H1 (cell line): ENCODE measurements around the gene ITLN1. TPM values are rescaled to one million over a fixed set of nuclear protein-coding genes. Genes with fewer than 3 reads are reported as not detected.

Experiments
- CTCF ChIA-PET: fragments of 300-600 bp; sonication (Branson Sonifier 250); formaldehyde crosslinking; loops from one replicate; lab custom pipeline; 2021; ENCODE audit not compliant: partially characterized antibody; lab: Charles Lee
- POLR2A ChIA-PET: fragments of 300-600 bp; sonication (Branson Sonifier 250); formaldehyde crosslinking; loops from one replicate; lab custom pipeline; 2021; ENCODE audit warnings: inconsistent platforms; ENCODE audit not compliant: partially characterized antibody; lab: Charles Lee
- DNase-seq, 2 experiments: peaks; one replicate each; pipeline versions ENCODE4 v3.0.0 to v3.0.0-alpha.2; 2010 to 2022; ENCODE audit warnings: low spot score in 2 of 2, low read depth in 1 of 2, mixed read lengths in 1 of 2
- FAIRE-seq: peaks from 2 replicates; lab custom pipeline; 2011; peaks lifted over from hg19 to GRCh38; lab: Jason Lieb, UNC
- H2AFZ ChIP-seq: 2 replicates; pipeline ENCODE4 v1.8.1; 2012; ENCODE audit warnings: low read length, inconsistent platforms
- H2AK5ac ChIP-seq: 2 replicates; pipeline ENCODE4 v1.6.1; 2013; ENCODE audit warnings: low read depth, low read length
- H2BK120ac ChIP-seq: replicated peaks from 2 replicates; pipeline ENCODE3; 2013; ENCODE audit warnings: low read depth, low read length, inconsistent platforms
- H2BK12ac ChIP-seq: 2 replicates; pipeline ENCODE4 v1.6.1; 2013; ENCODE audit warnings: low read depth, low read length
- H2BK15ac ChIP-seq: 2 replicates; pipeline ENCODE4 v1.6.1; 2013; ENCODE audit warnings: low read length
- H2BK20ac ChIP-seq: 2 replicates; pipeline ENCODE4 v1.6.1; 2013; ENCODE audit warnings: low read length
- H2BK5ac ChIP-seq: 2 replicates; pipeline ENCODE4 v1.6.1; 2013; ENCODE audit warnings: low read depth, low read length
- H3K14ac ChIP-seq: 2 replicates; pipeline ENCODE4 v1.6.1; 2013; ENCODE audit warnings: inconsistent platforms; ENCODE audit not compliant: insufficient read length
- H3K18ac ChIP-seq: 2 replicates; pipeline ENCODE4 v1.6.1; 2013; ENCODE audit warnings: low read length; ENCODE audit errors: extremely low read depth
- H3K23ac ChIP-seq: 2 replicates; pipeline ENCODE4 v1.6.1; 2013; ENCODE audit warnings: inconsistent platforms; ENCODE audit not compliant: insufficient read length
- H3K23me2 ChIP-seq: 2 replicates; pipeline ENCODE4 v1.6.1; 2013; ENCODE audit warnings: low read depth, low read length
- H3K27ac ChIP-seq: 2 replicates; pipeline ENCODE4 v1.6.1; 2011; ENCODE audit warnings: low read depth, low read length, inconsistent platforms
- H3K27me3 ChIP-seq, 4 experiments: replicated peaks in 1 of 4; 1 replicate in 1 of 4; 2 replicates in 3 of 4; pipeline versions ENCODE4 v1.6.1 to v1.8.1; 2011 to 2013; ENCODE audit warnings: low read length in 3 of 4, mild to moderate bottlenecking in 3 of 4, inconsistent platforms in 2 of 4, mixed read lengths in 2 of 4, moderate library complexity in 1 of 4; ENCODE audit not compliant: control insufficient read depth in 3 of 4, insufficient read depth in 3 of 4; ENCODE audit errors: extremely low read depth in 1 of 4
- H3K36me3 ChIP-seq, 4 experiments: 2 replicates each; pipeline versions ENCODE4 v1.6.1 to v1.8.1; 2011 to 2013; ENCODE audit warnings: mild to moderate bottlenecking in 4 of 4, low read length in 3 of 4, moderate library complexity in 2 of 4, control low read depth in 1 of 4, inconsistent platforms in 1 of 4; ENCODE audit not compliant: insufficient read depth in 4 of 4, control insufficient read depth in 2 of 4
- H3K4ac ChIP-seq: replicated peaks from 2 replicates; pipeline ENCODE3; 2013; ENCODE audit warnings: low read length, low read depth, mixed read lengths, inconsistent platforms; ENCODE audit not compliant: insufficient read length
- H3K4me1 ChIP-seq, 4 experiments: replicated peaks in 1 of 4; 1 replicate in 1 of 4; 2 replicates in 3 of 4; pipeline versions ENCODE4 v1.6.1 to v1.8.1; 2011 to 2013; ENCODE audit warnings: low read length in 3 of 4, inconsistent platforms in 2 of 4, mixed read lengths in 1 of 4; ENCODE audit not compliant: insufficient read depth in 4 of 4, control insufficient read depth in 3 of 4
- H3K4me2 ChIP-seq, 2 experiments: 2 replicates each; pipeline versions ENCODE4 v1.6.1 to v1.8.1; 2011 to 2013; ENCODE audit warnings: low read depth in 2 of 2, low read length in 2 of 2, control low read depth in 1 of 2, inconsistent platforms in 1 of 2, mild to moderate bottlenecking in 1 of 2; ENCODE audit not compliant: insufficient read depth in 1 of 2
- H3K4me3 ChIP-seq, 4 experiments: fragments of 200-600, 300-600 bp in 1 of 4; sonication (generic), shearing (Covaris generic), sonication (Bioruptor Twin) in 1 of 4; 2 replicates each; pipeline versions ENCODE4 v1.5.1 to v1.8.1; 2011 to 2016; ENCODE audit warnings: low read length in 4 of 4, low read depth in 3 of 4, control low read depth in 2 of 4, inconsistent platforms in 2 of 4, mild to moderate bottlenecking in 2 of 4, mixed read lengths in 1 of 4, moderate library complexity in 1 of 4; ENCODE audit not compliant: insufficient read depth in 2 of 4; ENCODE audit errors: extremely low read depth in 1 of 4
- H3K56ac ChIP-seq: replicated peaks from 2 replicates; pipeline ENCODE3; 2013; ENCODE audit warnings: low read depth, mild to moderate bottlenecking, mixed read lengths, low read length, inconsistent platforms; ENCODE audit not compliant: insufficient read length
- H3K79me1 ChIP-seq: 2 replicates; pipeline ENCODE4 v1.6.1; 2013; ENCODE audit warnings: low read depth, low read length, control low read depth
- H3K79me2 ChIP-seq, 2 experiments: 2 replicates each; pipeline versions ENCODE4 v1.6.1 to v1.8.1; 2012 to 2013; ENCODE audit warnings: low read length in 2 of 2, mild to moderate bottlenecking in 2 of 2, inconsistent platforms in 1 of 2; ENCODE audit not compliant: insufficient read depth in 2 of 2, control insufficient read depth in 1 of 2
- H3K9ac ChIP-seq, 4 experiments: replicated peaks in 1 of 4; 1 replicate in 1 of 4; 2 replicates in 3 of 4; pipeline versions ENCODE4 v1.6.1 to v1.8.1; 2011 to 2013; ENCODE audit warnings: low read depth in 3 of 4, low read length in 3 of 4, control low read depth in 2 of 4, mild to moderate bottlenecking in 2 of 4, moderate library complexity in 2 of 4, inconsistent platforms in 1 of 4; ENCODE audit errors: extremely low read depth in 1 of 4
- H3K9me3 ChIP-seq, 2 experiments: 2 replicates each; pipeline versions ENCODE4 v1.6.1 to v1.8.1; 2012 to 2013; ENCODE audit warnings: mild to moderate bottlenecking in 2 of 2, moderate library complexity in 2 of 2, control low read depth in 1 of 2, inconsistent platforms in 1 of 2, low read depth in 1 of 2, low read length in 1 of 2, mixed read lengths in 1 of 2; ENCODE audit not compliant: insufficient read depth in 2 of 2
- H4K20me1 ChIP-seq, 2 experiments: replicated peaks in 1 of 2; 2 replicates each; pipeline versions ENCODE3 to v1.8.1; 2011 to 2013; ENCODE audit warnings: inconsistent platforms in 2 of 2, low read length in 2 of 2, mild to moderate bottlenecking in 1 of 2; ENCODE audit not compliant: insufficient read depth in 2 of 2, control insufficient read depth in 1 of 2
- H4K5ac ChIP-seq: 2 replicates; pipeline ENCODE4 v1.6.1; 2013; ENCODE audit warnings: low read length, low read depth, mixed read lengths, inconsistent platforms; ENCODE audit not compliant: insufficient read length
- H4K8ac ChIP-seq: 2 replicates; pipeline ENCODE4 v1.8.0; 2013; ENCODE audit warnings: mild to moderate bottlenecking, moderate library complexity, low read length, inconsistent platforms; ENCODE audit not compliant: insufficient read depth; ENCODE audit errors: extremely low read depth
- H4K91ac ChIP-seq: replicated peaks from 2 replicates; pipeline ENCODE3; 2013; ENCODE audit warnings: low read length, mixed read lengths, inconsistent platforms; ENCODE audit not compliant: insufficient read length
- CBX8 ChIP-seq: fragments of 300-800, 300-1000 bp; sonication (generic); IDR thresholded peaks from 2 replicates; pipeline ENCODE4 v1.7.1; 2016; ENCODE audit warnings: low read depth, low read length, borderline replicate concordance
- E2F6 ChIP-seq: IDR thresholded peaks from 2 replicates; pipeline ENCODE4 v1.6.1; 2012; ENCODE audit warnings: inconsistent platforms
- MAX ChIP-seq: IDR thresholded peaks from 2 replicates; pipeline ENCODE4 v1.6.1; 2012; ENCODE audit warnings: inconsistent platforms
- NRF1 ChIP-seq: IDR thresholded peaks from 2 replicates; pipeline ENCODE4 v1.6.1; 2011; ENCODE audit warnings: mild to moderate bottlenecking, low read depth, low read length, improper control_type of control experiment
- SIX5 ChIP-seq: IDR thresholded peaks from 2 replicates; pipeline ENCODE4 v1.6.1; 2011; ENCODE audit warnings: mild to moderate bottlenecking, low read depth, low read length
- WGBS, 2 experiments: shearing (Covaris generic) in 1 of 2; methylation state at CpG; one replicate each; pipeline versions ENCODE4 v1.1.6 to v1.1.7; 2013 to 2015; ENCODE audit warnings: low lambda C conversion rate in 2 of 2, mixed read lengths in 2 of 2, inconsistent platforms in 1 of 2, low coverage in 1 of 2, missing lambda C conversion rate in 1 of 2; ENCODE audit not compliant: insufficient replicate concordance in 2 of 2, insufficient coverage in 1 of 2, insufficient read length in 1 of 2; ENCODE audit errors: extremely low coverage in 1 of 2, missing lambda C conversion rate in 1 of 2; 5-methylcytosine and 5-hydroxymethylcytosine counted together
- polyA plus RNA-seq, 7 experiments: library from polyadenylated mRNA; depleted of rRNA in 3 of 7; stranded (reverse) in 5 of 7; unstranded in 2 of 7; fragments of >200 nt in 5 of 7; fragments of 200-250 nt in 2 of 7; gene quantifications; 1 replicate in 5 of 7; 2 replicates in 1 of 7; 4 replicates in 1 of 7; pipeline versions ENCODE4 v1.2.1 to v1.2.3, GENCODE V29; 2011 to 2013; ENCODE audit warnings: missing spikeins in 2 of 7, mixed read lengths in 2 of 7
- total RNA-seq: library from RNA; stranded (reverse); fragmentation: NEBNext Ultra II Directional; extraction: Animal tissue kit (Norgen Biotek cat#: 25700); gene quantifications from 2 replicates; pipeline ENCODE4 v1.2.1, GENCODE V29; 2021

ITLN1 gene
- total and polyA plus RNA-seq, 2 of the 8 experiments (the other 6 are each of a cell fraction or from before 2014, with no cell fraction given): not detected

GRCh38 chr1:160853014-160853413 is 32.0 kb downstream of the ITLN1 start:
- DNase-seq (no peak), FAIRE-seq (no peak)
- no peak overlapping the region for H3K4me3 ChIP-seq
- no peak overlapping the region for H3K14ac ChIP-seq
- H3K18ac ChIP-seq: no peak overlapping the region
- no peak overlapping the region for H3K9ac ChIP-seq
- CTCF ChIA-PET: interaction anchor here (0.7 to 1.7 kb wide), 6 partner anchors 9 to 99 kb away, joined by 3 to 6 read pairs (median 4); partner anchors contain the start of gene CD244
- H3K36me3 ChIP-seq: no peaks in the 10 kb centered on the region
- H3K79me1 ChIP-seq: no peaks in the 10 kb centered on the region; the same call in 1 of the 2 replicates
- H2BK12ac ChIP-seq: no peak overlapping the region
- H4K5ac ChIP-seq: no peak overlapping the region
- no peak overlapping the region for H3K56ac ChIP-seq
- no peaks in the 10 kb centered on the region for H4K20me1 ChIP-seq
- no peak overlapping the region for H2AFZ ChIP-seq
- no peak overlapping the region for H3K4me2 ChIP-seq
- H2BK15ac ChIP-seq: no peak overlapping the region
- H3K4me1 ChIP-seq: no peaks in the 10 kb centered on the region
- H3K23me2 ChIP-seq: no peaks in the 10 kb centered on the region
- no peak overlapping the region for H4K8ac ChIP-seq
- no peak overlapping the region for H3K27ac ChIP-seq
- POLR2A ChIA-PET: no interaction called here
- H2BK120ac ChIP-seq: no peak overlapping the region
- no peak overlapping the region for H2BK20ac ChIP-seq
- no peak overlapping the region for H4K91ac ChIP-seq
- no peak overlapping the region for H3K23ac ChIP-seq
- 89% methylated on average over 3 of the region's 3 CpGs; no CpG with 5 or more reads in 1 of the 2 experiments for WGBS, 2 experiments
- no peaks in the 10 kb centered on the region for H3K9me3 ChIP-seq
- H3K27me3 ChIP-seq: no peaks in the 10 kb centered on the region
- no peak overlapping the region for H3K4ac ChIP-seq
- no peak overlapping the region for H2AK5ac ChIP-seq
- no peak overlapping the region for H2BK5ac ChIP-seq
- no peaks in the 10 kb centered on the region for H3K79me2 ChIP-seq
- no peak for TF ChIP-seq CBX8
- TF ChIP-seq E2F6: no peak
- TF ChIP-seq SIX5: no peak
- TF ChIP-seq NRF1: no peak
- no peak for TF ChIP-seq MAX
